A673 (cell line): ENCODE data around the gene FRMPD4. TPM values are rescaled to one million over a fixed set of nuclear protein-coding genes. Genes with fewer than 3 reads are reported as not detected.

Experiments used
- BruUV-seq: library from RNA; stranded (reverse); fragments of 400-500 nt; replicated peaks from 2 replicates; lab custom pipeline; 2021; lab: Mats Ljungman, UMichigan
- CTCF ChIA-PET: fragments of 300-600 bp; sonication (Branson Sonifier 250); formaldehyde crosslinking; loops from one replicate; lab custom pipeline; 2022; ENCODE audit warnings: antibody characterized with exemption; lab: Charles Lee
- POLR2A ChIA-PET: fragments of 300-600 bp; sonication (Branson Sonifier 250); formaldehyde crosslinking; loops from one replicate; lab custom pipeline; 2022; ENCODE audit warnings: antibody characterized with exemption; ENCODE audit not compliant: low non-redundant PET; lab: Charles Lee
- DNase-seq: peaks from one replicate; pipeline ENCODE4 v3.0.0-alpha.2; 2015; ENCODE audit warnings: low spot score
- H3K27ac ChIP-seq: fragments of 200-600 bp; sonication (generic); 2 replicates; pipeline ENCODE4 v1.5.1; 2016; ENCODE audit warnings: mixed run types, low read depth, mild to moderate bottlenecking, mixed read lengths, antibody characterized with exemption, low read length; ENCODE audit not compliant: poor library complexity, severe bottlenecking
- H3K27me3 ChIP-seq: fragments of 200-600 bp; sonication (generic); replicated peaks from 2 replicates; pipeline ENCODE4 v1.6.1; 2017; ENCODE audit warnings: mixed run types, low read depth, mild to moderate bottlenecking, mixed read lengths, antibody characterized with exemption, low read length; ENCODE audit not compliant: insufficient read depth, poor library complexity
- H3K36me3 ChIP-seq: fragments of 200-600 bp; sonication (generic); 2 replicates; pipeline ENCODE4 v1.6.1; 2016; ENCODE audit warnings: mixed run types, mild to moderate bottlenecking, mixed read lengths, antibody characterized with exemption, low read length; ENCODE audit not compliant: insufficient read depth, poor library complexity, severe bottlenecking
- H3K4me1 ChIP-seq: fragments of 200-600 bp; sonication (generic); 2 replicates; pipeline ENCODE4 v1.6.1; 2017; ENCODE audit warnings: mixed run types, mild to moderate bottlenecking, mixed read lengths, antibody characterized with exemption, low read length; ENCODE audit not compliant: insufficient read depth, poor library complexity, severe bottlenecking
- H3K4me3 ChIP-seq: fragments of 200-600 bp; sonication (generic); 2 replicates; pipeline ENCODE4 v1.5.1; 2016; ENCODE audit warnings: low read depth, mixed run types, mild to moderate bottlenecking, mixed read lengths, low read length; ENCODE audit not compliant: poor library complexity, severe bottlenecking
- H3K9me3 ChIP-seq: fragments of 200-600 bp; sonication (generic); 2 replicates; pipeline ENCODE4 v1.6.1; 2016; ENCODE audit warnings: mixed run types, low read depth, mild to moderate bottlenecking, mixed read lengths, antibody characterized with exemption, low read length; ENCODE audit not compliant: poor library complexity, severe bottlenecking
- CTCF ChIP-seq: fragments of 300-800, 200-600 bp; sonication (generic); conservative IDR thresholded peaks from 2 replicates; pipeline ENCODE4 v1.5.1; 2017; ENCODE audit warnings: low read depth, mild to moderate bottlenecking, antibody characterized with exemption, low read length, moderate library complexity, mixed read lengths
- EZH2 ChIP-seq: fragments of 200-600 bp; sonication (generic); IDR thresholded peaks from 2 replicates; pipeline ENCODE4 v1.6.1; 2017; ENCODE audit warnings: borderline replicate concordance, low read depth, mild to moderate bottlenecking, mixed read lengths, antibody characterized with exemption, low read length; ENCODE audit not compliant: poor library complexity, severe bottlenecking
- intact Hi-C: fragments of 100-400 bp; cut with micrococcal nuclease; formaldehyde crosslinking; loops from one replicate; pipeline ENCODE4 v1.10.0; 2022; ENCODE audit not compliant: unreplicated experiment
- total RNA-seq: library from RNA; stranded (reverse); gene quantifications from 2 replicates; pipeline ENCODE4 v1.2.3, GENCODE V29; 2021

Gene FRMPD4
- total RNA-seq, 1 experiment from 2014 or later, result not detected

GRCh38 chrX:12301288-12301687 is 163.0 kb downstream of the FRMPD4 start:
- Histone ChIP-seq H3K27me3 (no peaks in the 10 kb centered on the region), H3K9me3 (no peaks in the 10 kb centered on the region), H3K27ac (no peak overlapping the region), H3K36me3 (no peaks in the 10 kb centered on the region), H3K4me1 (no peaks in the 10 kb centered on the region), H3K4me3 (no peak overlapping the region)
- CTCF ChIA-PET, result no interaction called here
- DNase-seq, result no peak
- POLR2A ChIA-PET, result no interaction called here
- TF ChIP-seq EZH2 (no peak), CTCF (no peak)
- BruUV-seq, result no TSS peak
- intact Hi-C loops, result no loop called here

- no TSS peak for BruUV-seq
- CTCF ChIA-PET, result no interaction called here
- peak; percentile 1 for DNase-seq
- intact Hi-C loops, result no loop called here
- TF ChIP-seq CTCF (no peak), EZH2 (no peak)
- H3K4me3 ChIP-seq, result no peak overlapping the region
- peaks cover 2% of the 10 kb centered on the region for H3K27me3 ChIP-seq
- no peaks in the 10 kb centered on the region for H3K36me3 ChIP-seq
- POLR2A ChIA-PET, result no interaction called here
- no peaks in the 10 kb centered on the region for H3K4me1 ChIP-seq
- no peaks in the 10 kb centered on the region for H3K9me3 ChIP-seq
- no peak overlapping the region for H3K27ac ChIP-seq
Observed at GRCh38 chrX:12304261-12304660, 166.0 kb downstream of the FRMPD4 start.

GRCh38 chrX:12307961-12308360 is 169.7 kb downstream of the FRMPD4 start:
- intact Hi-C loops, result no loop called here
- no TSS peak for BruUV-seq
- CTCF ChIA-PET, result no interaction called here

More at GRCh38 chrX:12307961-12308360, 169.7 kb downstream of the FRMPD4 start:
- no peak overlapping the region for H3K4me3 ChIP-seq
- no peak for TF ChIP-seq CTCF
- TF ChIP-seq EZH2, result no peak
- DNase-seq, result no peak
- H3K27ac ChIP-seq, result no peak overlapping the region
- peaks cover 5% of the 10 kb centered on the region for H3K27me3 ChIP-seq
- no peaks in the 10 kb centered on the region for H3K9me3 ChIP-seq
- POLR2A ChIA-PET, result no interaction called here
- H3K4me1 ChIP-seq, result no peaks in the 10 kb centered on the region
- H3K36me3 ChIP-seq, result no peaks in the 10 kb centered on the region
